HG03342 (cell line): ENCODE data around the gene VAV2.

ENCODE experiments used
- ATAC-seq: cut with Tn5 transposase; IDR thresholded peaks from one replicate; pipeline ENCODE4 v1.9.1; 2021; ENCODE audit warnings: mild to moderate bottlenecking, moderate library complexity; ENCODE audit not compliant: unreplicated experiment

VAV2 gene

DNA sequence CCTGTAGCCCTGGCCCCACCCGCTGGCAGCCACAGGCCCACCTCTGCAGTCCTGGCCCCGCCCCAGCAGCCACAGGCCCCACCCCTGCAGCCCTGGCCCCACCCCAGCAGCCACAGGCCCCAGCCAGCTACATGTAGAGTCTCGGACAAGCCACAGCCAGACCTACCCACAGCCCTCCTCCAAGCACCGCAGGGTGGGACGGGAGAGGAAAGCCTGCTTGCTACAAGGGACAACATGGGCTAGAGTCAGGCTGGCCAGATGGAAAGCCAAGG is 204.4 kb downstream of the VAV2 start:
- no peak for ATAC-seq

GRCh38 chr9:133786907-133787753 is 205.0 kb downstream of the VAV2 start:
- ATAC-seq: no peak

GRCh38 chr9:133786371-133786753 is 205.8 kb downstream of the VAV2 start:
- ATAC-seq: no peak

DNA sequence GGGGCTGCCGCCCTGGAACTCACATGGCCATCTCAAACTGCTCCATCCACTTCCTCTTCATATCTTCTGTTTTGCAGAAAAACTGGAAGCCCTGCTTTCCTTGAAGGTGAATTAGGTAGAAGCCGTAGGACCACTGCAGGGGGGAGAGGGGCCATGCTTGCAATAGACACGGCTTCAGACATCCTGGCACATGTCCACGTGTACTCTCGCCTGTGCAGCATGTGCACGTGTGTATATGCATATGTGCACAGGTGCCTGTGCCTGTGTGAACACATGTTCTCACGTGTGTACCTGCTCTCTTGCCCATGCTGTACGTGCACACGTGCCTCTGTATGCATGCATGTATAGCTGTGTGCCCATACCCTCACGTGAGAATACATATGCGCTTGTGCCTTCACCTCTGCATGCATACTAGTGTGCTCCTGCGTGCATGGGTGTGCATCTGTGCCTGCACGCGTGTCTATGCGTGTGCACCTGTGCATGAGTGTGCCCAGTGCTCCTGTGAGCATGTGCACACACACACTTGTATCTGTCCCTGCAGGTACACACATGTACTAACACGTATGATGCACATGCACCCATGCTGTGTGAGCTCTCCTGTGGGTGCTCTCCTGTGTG is 206.3 kb downstream of the VAV2 start:
- ATAC-seq: no peak

GRCh38 chr9:133784731-133785561 is 207.2 kb downstream of the VAV2 start:
- ATAC-seq: no peak

GRCh38 chr9:133783331-133783731 is 208.8 kb downstream of the VAV2 start:
- no peak for ATAC-seq

- ATAC-seq: no peak
Observed at GRCh38 chr9:133782157-133783130, 209.7 kb downstream of the VAV2 start.

DNA sequence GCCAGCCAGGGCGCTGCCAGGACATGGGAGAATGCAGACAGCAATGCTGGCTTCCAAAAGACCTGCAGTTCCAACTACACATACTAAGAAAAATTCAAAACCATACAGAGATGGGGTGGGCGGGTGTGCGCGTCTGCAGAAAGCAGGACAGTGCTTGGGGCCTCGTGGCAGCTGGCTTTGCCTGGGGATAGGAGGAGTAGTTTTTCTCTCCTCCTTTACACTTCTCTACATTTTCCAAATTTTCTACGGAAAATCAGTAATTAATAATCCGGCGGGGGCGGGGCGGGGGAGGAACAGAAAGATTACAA is 210.3 kb downstream of the VAV2 start:
- no peak for ATAC-seq

DNA sequence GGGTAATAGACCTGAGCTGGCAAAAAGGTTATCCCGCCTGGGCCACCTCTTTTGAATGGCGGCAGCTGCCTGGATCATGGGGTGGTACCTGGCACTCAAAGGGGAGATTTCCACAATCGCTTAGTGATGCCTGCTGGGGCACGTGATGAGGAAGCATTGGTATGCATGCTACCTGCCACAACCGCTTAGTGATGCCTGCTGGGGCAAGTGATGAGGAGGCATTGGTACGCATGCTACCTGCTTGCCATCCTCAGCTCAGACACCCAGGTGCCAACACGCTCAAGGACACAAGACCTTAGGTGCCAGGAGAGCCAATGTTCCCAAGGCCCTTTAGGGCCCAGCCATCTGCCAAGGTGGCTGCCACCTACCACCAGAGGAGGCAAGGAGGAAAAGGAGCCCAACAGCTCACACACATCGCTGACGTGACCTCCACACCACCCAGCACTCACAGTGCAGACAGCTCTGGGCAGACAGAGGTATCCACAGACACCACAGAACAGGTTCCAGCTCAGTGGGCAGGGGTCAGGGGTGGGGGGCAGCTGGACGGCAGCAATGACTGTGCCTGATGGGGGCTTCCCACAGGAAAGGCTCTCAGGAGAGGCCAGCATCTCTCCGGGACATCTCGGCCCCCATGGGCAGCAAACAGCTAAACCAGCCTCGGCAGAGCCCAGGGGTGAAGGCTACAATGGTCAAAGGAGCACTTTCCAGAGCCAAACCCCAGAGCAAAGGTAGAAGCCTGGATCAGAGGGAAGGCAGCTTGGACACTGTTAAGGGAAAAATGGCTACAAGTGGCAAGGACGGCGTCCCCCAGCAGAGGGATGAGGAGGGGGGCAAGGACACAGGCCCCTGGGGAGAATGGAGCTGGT is 210.9 kb downstream of the VAV2 start:
- no peak for ATAC-seq

DNA sequence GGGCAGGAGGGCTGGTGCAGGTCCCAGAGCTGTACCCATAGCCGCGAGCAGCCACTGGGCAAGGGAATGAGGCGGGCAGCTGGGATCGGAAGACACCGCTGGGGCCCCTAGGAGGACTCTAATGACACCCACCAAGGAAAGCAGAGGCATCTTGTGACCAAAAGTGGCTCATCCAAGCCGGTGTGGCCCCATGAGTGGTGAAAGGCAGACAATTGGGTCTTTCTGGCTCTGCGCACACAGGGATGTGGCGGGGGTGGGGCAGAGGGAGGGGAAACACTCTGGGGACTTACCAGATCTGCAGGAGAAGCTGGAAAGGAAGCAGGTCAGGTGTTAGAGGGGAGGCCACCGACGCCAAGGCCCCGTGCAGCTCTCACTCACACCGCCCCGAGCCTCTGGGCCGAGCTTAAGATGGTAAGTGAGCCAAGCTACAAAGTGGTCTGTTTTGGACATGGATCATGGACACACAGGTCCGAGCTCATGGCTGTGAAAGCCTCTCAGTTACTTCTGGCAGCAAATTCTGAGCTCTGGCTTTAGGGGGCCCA is 211.6 kb downstream of the VAV2 start:
- ATAC-seq: no peak

GRCh38 chr9:133779516-133780403 is 212.4 kb downstream of the VAV2 start:
- ATAC-seq: no peak

DNA sequence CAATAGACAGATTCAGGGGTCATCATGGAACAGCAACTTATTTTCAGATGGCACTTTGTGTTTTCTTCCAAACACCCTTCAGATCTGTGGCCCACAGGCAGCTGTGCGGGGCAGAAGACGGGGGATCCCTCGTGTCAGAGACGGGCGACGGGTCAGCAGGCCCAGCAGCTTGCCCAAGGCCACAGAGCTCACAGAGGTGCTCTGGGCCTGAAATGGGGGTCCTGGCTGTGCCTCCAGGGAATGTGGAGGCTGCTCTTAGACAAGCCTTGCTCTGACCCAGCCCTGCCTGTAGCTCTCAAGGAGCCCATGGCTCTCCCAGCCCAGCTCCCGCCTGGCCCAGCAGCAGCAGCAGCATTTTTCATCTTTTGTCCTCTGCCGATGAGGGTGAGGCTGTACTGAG is 213.0 kb downstream of the VAV2 start:
- no peak for ATAC-seq

DNA sequence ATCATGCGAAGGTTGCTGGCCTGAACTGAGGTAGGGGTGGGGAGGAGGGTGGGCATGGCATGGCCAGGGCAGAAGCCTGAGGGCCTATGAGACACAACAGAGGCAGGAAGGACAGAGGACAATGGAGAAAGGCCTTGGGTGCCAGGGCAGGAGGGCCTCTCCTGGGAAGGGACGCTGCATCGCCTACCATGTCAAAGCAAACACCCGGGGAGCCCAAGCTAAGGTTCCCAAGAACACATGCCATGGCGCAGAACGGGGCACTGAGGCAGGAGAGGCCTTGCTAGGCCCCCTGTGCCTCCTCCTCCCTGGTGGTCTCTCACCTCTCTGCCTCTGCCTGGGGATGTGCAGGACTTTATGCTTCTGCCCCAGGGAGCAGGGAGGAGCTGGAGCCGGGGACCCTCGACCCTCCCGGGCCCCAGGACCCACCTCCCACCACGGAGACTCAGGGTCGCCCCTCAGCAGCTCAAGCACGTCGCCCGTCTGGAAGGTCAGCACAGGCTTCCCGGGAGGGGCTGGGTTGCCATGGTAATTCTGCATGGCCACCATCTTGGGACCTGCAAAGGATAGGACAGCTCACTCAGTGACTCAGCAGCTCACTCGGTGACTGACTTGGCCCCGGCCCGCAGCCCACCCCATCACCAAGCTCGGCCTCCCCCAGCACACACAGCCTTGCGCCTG is 213.6 kb downstream of the VAV2 start:
- ATAC-seq: no peak

DNA sequence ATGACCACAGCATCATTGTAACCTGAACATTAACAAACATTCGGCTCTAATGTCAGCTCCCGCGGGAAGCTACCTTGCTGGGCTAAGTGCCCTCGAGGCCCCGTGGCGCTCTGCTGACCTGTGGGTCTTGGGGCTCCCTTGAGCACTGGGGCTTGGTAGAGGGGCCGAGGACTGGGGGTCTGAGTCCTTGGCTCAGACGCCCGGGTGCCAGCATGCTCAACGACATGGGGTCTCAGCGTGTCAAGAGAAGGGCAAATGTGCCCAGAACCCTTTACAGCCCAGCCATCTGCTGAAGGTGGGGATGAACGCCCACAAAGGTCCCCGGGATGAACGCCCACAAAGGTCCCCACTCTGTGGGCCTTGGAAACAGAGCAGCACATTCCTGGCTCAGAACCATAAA is 214.3 kb downstream of the VAV2 start:
- no peak for ATAC-seq

DNA sequence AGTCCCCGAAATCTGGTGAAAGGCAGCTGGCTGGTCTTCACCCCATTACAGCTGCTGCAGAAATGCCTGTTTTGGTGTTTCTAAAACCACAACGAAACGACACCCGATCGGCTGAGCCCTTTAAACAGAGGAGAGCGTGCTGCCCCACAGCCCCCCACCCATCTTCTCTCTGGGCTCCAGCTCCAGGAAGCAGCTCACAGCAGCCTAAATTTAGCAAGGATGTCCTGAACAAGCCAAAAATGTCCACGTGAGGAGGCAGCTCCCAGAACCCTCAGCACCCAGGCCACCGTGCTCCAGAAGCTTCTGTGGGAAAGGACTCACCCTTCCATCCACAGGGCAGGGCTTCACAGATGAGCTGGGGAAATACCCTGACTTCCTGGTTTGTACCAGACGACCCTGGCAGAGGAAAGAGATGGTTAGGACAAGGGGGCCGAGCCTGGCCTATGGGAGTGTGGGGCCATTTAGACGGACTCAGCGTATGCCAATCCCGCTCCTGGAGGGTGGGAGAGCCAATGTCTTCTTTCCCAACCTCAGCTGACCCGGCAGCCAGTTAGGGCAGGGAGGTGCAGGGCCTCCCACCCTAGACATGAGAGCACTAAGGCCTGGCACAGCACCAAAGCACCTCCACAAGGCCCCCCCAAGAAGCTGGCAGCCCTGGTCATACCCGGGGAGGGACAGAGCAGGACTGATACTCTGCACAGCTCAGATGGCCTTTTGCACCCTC is 214.9 kb downstream of the VAV2 start:
- no peak for ATAC-seq

- no peak for ATAC-seq
Observed at GRCh38 chr9:133775951-133776905, 215.9 kb downstream of the VAV2 start.
